HG03097 (cell line): Measurements from ENCODE around the gene MGA.

Experiments used
- ATAC-seq: cut with Tn5 transposase; IDR thresholded peaks from one replicate; pipeline ENCODE4 v1.9.1; 2021; ENCODE audit not compliant: unreplicated experiment, low FRiP score

MGA gene

DNA sequence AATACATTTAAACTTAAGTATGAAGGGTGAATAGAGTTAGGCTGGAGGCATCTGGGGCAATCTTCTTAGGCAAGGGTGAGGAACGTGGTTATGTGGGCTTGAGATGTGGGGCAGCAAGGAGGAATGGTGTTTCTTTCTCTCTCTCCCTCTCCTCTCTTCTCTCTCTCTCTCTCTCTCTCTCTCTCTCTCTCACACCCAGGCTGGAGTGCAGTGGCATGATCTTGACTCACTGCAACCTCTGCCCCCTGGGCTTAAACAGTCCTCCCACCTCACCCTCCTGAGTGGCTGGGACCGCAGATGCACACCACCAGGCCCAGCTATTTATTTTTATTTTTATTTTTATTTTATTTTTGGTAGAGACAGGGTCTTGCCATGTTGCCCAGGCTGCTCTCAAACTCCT, 4.0 kb upstream of the MGA start:
- ATAC-seq = no peak

DNA sequence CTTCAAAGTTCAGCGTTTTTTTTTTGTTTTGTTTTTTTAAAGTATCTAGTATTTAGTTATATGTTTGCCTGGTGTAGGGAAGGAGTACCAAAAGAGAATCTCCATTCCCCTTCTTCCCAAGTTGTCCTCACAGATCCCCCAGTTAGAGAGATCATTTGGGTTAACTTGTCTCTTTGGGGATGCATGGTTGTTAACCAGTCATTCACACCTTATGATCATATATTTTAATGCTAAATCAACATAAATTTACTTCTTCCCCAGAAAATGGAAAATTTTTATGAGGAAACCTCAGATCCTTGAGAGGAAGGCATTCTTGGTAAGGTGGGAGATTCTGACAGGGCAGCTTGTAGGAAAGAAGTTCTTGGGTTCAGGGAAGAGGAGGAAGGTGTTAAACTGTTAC, 1.5 kb upstream of the MGA start:
- no peak for ATAC-seq

DNA sequence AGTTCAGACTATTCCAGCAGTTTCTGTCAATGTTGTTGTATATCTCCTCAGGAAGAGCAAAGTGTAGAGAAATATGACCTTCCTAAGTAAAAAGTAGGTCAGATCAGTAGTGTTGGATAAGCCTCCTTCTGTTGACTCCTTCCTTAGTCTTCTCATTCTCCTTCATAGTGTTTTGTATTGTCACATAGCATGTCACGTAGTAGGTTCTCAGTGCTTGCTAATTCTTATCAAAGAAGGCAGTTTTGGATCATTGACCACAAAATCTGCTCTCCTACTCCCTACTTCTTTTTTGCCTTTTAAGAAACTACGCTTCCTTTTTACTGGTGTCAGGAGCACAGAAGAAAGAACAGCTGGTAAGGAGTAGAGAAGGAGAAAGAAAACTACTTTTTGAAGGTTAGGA, 1.0 kb upstream of the MGA start:
- no peak for ATAC-seq

DNA sequence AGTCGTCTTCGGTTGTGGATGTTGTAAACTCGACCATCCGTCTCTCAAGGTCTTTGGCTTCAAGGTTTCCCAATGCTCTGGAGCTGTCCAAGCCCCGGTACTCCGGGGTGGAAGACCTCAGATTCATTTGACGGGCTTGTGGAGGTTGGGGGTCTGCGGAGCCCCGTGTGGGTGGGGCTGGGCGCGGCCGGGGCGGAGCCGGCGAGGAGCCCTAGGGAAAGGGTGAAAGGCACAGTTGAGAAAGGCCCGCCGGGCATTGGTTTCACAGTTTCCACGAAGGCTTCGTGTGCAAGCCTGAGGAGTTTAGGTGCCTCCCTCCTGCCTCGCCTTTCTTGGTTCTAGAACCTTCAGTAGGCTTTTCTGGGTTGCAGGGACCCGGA, 360 bp upstream of the MGA start:
- ATAC-seq = peak; percentile 10

DNA sequence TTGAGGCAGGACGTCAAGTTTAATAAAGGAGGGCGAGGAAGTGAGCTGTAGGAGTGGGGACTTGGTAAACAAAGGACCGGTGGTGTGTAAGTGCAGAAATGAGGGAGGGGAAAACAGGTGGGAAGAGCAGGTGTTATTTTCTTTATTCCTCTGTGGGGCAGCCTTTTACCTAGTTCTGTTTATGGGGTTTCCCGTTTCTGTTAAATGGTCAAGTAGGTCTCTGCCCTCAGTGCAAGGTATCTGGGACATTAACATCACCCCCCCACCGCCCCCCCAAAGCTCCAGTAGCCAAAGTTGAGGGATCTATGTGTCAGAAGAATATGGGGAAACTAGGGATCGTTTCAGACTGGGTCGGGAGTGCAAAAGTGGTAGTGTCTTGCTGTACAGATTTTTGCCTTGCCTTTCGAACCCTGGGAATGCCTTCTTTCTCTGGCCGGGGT, 893 bp downstream of the MGA start:
- ATAC-seq = peak; percentile 1

DNA sequence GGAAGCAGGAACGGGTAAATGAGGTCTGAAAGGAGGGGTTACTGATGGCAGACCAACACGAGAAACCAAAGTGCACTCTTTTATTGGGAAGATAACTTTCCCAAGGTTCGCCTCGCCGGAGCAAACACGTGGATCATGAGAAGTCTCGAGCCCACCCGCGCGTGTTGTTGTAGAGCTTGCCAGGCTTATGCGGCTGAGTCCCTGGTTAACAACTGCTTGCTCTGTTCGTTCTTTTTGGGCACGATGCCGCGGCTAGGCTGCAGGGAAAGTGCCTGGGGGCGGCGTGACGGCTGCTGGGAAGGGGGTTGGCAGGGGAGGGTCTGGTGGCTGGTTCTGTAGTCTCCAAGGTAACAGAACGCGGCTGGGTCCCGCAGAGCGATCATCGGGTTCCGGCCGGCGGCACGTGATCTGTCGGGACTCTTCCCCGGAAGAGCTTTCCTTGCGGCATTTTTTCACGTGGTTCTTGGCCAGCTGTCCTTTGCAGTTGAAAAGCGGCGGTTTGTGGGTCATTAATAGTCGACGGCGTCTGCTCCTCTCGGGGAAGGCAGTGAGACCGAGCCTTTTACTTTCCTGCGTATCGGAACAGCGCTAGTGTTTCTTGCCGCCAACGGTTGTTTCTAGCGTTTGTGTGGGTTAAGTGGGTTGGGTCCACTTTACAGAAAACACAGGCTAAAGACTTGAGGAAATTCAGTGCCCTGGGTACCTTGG, 1.5 kb downstream of the MGA start:
- ATAC-seq = no peak

DNA sequence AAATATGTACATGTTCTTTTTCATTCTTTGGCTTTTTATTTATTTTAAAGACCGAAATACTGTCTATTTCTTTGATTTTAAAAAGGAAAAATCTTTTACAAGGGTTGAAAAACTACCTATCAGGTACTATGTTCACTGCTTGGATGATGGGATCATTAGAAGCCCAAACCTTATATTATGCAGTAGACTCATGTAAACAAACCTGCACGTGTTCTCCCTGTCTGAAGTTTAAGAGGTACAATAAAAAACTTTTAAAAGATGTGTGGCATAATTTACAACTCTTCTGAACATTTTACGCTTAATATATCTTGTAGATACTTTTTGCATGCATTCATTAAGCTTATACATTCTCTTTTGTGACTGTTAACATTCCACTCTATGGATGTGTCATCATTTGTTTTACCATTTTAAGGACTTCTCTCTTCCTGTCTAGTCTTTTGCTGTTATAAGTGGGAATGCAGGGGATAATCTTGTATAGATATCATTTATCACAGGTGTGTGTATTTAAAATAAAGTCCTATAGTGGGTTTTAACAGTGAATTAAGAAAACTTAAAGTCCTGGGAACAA, 6.2 kb downstream of the MGA start:
- no peak for ATAC-seq

DNA sequence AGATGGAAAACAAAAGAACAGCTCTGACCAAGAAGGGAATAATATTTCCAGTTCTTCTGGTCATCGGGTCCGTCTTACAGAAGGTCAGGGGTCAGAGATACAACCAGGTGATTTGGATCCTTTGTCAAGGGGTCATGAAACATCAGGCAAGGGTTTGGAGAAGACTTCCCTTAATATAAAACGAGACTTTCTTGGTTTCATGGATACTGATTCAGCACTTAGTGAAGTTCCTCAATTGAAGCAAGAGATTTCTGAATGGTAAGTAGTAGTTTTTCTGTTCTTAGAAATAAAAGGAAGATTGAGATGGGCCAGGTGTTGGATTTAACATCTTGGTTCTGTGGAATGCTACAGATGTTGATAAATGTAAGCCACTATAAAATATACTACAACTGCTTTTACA, 9.5 kb downstream of the MGA start:
- no peak for ATAC-seq

DNA sequence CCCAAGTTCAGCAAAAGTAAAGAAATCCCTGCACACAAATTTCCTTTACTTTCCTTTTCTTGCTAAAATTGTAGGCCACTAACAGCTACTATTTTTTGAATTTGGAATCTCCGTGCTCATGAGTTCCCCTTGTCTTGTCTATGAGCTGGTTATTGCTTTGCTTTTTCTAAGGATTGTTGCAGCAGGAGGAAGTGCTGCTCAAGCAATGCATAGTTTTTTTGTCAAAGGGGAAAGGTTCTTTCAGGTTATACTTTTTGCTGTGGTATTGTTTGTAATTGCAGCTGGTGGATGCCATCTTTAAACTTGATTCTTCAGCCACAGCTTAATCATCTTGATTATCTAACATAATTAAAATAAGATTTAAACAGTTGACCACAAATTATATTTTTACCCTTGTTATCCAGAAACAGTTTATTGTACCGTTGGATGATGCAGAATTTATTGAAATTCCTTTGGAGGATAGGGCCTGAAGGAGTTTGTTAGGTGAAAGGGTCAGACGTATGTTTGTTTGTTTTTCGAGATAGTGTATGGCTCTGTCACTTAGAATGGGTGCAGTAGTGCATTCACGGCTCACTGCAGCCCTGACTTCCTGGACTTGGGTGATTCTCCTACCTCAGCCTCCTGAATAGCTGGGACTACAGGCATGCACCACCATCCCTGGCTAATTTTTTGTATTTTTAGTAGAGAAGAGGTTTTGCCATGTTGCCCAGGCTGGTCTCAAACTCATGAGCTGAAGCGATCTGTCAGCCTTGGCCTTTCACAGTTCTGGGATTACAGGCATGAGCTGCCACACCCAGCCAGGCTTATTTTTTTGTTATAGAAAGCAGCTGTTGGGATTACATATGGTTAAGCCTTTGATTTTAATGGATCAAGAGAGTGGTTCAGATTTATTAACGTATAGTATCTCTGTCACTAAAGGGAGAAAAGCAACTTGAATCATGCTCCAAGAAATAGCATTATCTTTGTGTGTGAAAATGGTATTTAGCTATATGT, 11.7 kb downstream of the MGA start:
- ATAC-seq = no peak

DNA sequence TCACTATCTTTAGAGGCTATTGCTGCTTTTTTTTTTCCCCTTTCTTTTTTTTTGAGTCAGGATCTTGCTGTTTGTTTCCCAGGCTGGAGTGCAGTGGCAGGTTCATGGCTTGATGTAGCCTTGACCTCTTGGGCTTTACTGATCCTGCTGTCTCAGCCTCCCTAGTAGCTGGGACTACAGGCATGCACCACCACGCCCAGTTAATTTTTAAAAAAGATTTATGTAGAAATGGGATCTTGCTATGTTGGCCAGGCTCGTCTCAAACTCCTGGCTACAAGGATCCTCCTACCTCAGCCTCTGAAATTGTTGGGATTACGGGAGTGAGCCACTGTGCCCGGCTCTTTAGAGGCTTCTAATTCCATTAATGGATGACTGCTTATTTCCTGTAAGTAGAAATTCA, 15.1 kb downstream of the MGA start:
- ATAC-seq = no peak

DNA sequence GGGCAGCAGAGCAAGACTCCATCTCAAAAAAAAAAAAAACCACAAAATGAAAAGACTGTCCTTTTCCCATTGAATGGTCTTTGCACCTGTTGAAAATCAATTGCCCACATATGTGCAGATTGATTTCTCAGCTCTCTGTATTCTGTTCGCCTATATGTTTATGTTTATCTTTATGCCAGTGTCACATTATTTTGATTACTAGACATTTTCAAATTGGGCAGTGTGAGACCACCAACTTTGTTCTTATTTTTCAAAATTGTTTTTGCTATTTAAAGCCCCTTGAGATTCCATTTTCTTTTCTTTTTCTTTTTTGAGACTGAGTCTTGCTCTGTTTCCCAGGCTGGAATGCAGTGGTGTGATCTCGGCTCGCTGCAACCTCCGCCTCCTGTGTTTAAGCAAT, 18.5 kb downstream of the MGA start:
- ATAC-seq = no peak

DNA sequence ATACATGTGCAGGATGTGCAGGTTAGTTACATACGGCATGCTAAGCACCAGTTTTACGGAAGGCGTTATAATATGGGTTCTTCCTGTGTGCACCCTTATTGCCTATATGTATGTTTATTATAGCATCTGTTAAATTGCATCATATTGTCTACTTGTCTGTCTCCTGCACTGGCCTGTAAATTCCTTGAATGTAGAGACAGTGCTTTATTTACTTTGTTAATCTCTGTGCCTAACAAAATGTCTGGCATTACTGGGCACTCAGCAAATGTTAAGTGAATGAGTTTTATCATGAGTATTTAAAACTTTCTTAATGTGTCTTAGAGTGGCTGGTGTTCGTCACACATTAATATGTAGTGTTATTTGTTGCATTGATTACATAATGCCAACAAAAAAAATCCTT, 23.8 kb downstream of the MGA start:
- ATAC-seq = no peak

DNA sequence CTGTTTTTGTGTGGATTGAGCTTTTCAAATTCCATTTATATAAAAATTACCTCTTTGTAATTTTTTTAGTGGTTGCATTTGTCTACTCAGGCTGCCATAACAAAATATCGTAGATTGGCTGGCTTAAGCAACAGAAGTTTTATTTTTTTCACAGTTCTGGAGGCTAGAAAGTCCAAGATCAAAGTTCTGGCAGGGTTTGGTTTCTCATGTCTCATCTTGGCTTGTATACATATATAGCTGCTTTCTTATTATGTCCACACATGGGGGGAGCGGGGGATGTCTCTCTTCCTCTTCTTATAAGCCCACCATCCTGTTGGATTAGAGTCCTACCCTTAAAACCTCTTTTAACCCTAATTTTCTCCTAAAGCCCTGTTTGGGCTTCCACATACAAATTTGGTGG, 28.5 kb downstream of the MGA start:
- ATAC-seq = no peak

DNA sequence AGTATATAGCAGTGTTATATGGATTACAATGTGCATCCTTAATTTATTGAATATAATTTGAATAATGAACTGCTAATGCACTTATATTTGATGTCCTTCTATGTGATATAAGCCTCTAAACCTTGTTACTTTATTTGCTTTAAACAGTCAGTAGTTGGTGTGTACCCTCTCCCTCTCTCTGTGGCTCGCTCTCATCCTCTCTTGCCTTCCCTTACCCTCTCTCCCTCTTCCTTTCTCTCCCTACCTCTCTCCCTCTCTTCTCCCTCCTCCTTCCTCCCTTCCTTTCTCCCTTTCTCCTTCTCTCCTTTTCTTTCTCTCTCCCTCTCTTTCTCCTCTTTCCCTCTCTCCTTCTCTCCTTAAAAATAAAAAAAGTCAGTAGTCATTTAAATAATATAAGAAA, 28.9 kb downstream of the MGA start:
- ATAC-seq = no peak

DNA sequence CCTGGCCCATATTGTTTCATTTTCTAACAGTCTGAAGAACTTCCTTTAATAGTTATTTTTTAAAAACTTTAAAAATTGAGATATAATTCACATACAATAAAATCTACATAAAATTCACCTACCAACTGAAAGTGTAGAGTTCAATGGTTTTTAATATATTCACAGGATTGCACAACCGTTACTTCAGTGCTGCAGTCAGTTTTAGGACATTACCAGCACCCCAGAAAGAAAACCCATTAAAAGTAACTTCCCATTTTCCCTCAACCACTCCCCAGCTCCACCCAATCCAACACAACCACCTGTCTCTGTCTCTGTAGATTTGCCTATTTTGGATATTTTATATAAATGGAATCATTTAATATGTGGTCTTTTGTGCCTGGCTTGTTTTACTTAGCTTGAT, 29.6 kb downstream of the MGA start:
- no peak for ATAC-seq

DNA sequence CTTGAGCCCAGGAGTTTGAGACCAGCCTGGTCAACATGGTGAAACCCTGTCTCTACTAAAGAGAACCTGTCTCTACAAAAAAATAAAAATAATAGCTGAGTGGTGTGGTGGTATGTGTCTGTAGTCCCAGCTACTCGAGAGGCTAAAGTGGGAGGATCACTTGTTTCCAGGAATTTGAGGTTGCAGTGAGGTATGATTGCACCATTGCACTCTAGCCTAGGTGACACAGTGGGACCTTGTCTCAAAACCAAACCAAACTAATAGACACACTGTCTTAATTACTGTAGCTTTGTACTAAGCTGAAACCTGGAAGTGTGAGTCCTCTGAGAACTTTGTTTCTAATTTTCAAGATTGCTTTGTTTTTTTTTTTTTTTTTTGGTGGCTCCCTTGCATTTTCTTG, 30.4 kb downstream of the MGA start:
- ATAC-seq = no peak

DNA sequence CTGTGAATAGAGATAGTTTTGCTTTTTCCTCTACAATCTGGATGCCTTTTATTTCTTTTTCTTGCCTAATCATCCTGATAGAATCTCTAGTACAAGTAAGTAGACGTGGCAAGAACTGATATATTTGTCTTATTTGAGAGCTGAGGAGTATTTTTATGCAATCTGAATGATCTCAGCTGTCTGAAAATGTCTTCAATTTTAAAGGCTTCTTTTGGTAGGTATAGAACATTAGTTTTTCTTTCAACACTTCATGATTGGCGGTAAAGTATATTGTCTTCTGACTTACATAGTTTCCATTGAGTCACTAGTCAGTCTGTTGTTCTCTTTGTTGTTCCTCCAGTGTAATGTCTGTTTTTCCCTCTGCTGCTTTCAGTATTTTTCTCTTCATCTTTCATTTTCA, 31.3 kb downstream of the MGA start:
- no peak for ATAC-seq

DNA sequence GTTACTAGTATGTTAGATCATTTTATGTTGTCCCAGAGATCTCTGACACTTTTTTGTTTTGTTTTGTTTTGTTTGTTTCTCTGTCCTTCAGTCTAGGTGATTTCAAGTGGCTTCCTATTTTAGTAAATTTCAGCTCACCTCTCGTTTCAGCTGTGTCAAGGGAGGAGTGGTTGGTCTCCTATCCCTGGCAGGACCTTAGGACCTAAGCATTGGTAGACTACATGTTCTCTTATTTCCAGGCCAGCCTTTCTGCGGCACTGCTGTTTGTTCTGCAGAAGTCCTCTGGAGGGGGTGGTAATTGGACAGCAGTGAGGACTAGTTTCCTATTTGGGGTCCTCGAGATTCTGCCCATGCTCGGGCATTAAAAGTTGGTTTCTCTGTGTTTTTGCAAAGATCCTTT, 31.8 kb downstream of the MGA start:
- no peak for ATAC-seq

DNA sequence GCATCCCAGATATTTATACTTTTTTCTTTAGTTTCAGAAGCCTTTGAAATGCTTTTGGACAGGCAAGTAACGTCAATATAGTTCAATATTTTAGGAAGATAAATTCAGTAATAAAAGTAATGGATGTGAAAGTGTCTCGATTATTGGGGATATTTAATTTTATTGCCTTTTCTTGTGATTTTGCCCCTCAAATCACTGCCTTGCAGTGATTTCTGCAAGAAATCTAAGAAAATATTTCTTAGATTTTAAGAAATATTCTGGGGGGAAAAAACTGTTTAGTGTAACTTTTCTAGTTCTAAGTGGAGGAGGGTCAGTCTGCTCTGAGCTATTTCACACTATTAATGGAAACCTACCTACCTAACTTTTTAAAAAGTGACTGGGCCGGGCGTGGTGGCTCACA, 33.6 kb downstream of the MGA start:
- ATAC-seq = no peak

DNA sequence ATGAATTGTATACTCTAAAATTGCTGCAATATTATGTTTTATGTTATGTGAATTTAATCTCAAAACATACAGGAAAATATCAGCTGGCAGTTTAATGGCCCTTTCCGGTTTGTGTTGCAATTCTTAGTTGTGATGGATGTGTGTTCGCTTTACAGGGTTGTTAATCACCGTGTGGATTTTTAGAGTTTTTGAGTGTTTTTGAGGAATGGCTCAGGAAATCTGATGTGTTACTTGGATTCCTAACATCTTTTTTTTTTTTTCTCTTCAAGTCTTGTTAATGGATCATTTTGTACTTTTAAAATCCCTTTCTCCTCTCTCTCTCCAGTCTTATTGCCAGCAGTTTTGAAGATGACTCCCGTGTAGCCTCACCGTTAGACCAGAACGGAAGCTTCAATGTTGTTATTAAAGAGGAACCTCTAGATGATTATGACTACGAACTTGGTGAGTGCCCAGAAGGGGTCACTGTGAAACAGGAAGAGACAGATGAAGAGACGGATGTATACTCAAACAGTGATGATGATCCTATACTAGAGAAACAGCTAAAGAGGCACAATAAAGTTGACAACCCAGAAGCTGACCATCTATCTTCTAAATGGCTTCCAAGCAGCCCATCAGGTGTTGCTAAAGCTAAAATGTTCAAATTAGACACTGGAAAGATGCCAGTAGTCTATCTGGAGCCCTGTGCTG, 35.7 kb downstream of the MGA start:
- ATAC-seq = peak; percentile 78

DNA sequence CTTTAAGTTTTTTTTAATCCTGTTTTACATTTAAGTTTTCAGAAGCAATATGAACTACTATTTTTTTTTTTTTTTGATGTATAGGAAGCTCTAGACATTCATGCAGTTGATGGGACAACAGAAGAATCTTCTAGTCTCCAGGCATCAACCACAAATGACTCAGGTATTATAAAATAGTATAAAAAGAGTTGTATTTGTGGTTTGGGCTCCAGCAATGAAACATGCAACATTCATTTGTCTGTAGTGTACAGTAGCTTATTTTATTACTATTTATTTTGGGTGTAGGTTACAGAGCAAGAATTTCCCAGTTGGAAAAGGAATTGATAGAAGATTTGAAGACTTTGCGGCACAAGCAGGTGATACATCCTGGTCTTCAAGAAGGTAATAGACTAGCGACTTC, 38.6 kb downstream of the MGA start:
- ATAC-seq = no peak
